Measurements from ENCODE around the gene DISP2.

- no peak for TF ChIP-seq POLR2A (IDR thresholded peaks at IDR 0.05)
- TF ChIP-seq CTCF (IDR thresholded peaks at IDR 0.05): peak; percentile 59 to 88 (median 78)
- no peak for TF ChIP-seq EP300 (IDR thresholded peaks at IDR 0.05)
These were observed 19.9 kb upstream of the DISP2 start for GRCh38 chr15:40338041-40338657.
